H1 (cell line): Measurements from ENCODE around the gene CDK8.

ENCODE experiments used
- EP300 ChIP-seq, 2 experiments: IDR thresholded peaks; 1 replicate in 1 of 2; 2 replicates in 1 of 2; pipeline ENCODE4 v1.6.1; 2011 to 2012; ENCODE audit warnings: low read depth in 2 of 2, low read length in 2 of 2, mild to moderate bottlenecking in 2 of 2, borderline replicate concordance in 1 of 2, inconsistent platforms in 1 of 2, moderate library complexity in 1 of 2
- EZH2 ChIP-seq: fragments of 200-600 bp; sonication (generic); IDR thresholded peaks from 2 replicates; pipeline ENCODE4 v1.7.1; 2012; ENCODE audit warnings: low read depth, mild to moderate bottlenecking, moderate library complexity, low read length, inconsistent platforms; ENCODE audit not compliant: severe bottlenecking
- HDAC6 ChIP-seq: IDR thresholded peaks from one replicate; pipeline ENCODE4 v1.7.1; 2012; ENCODE audit warnings: low read depth, mild to moderate bottlenecking, inconsistent platforms, low read length, moderate library complexity
- JUND ChIP-seq: IDR thresholded peaks from 2 replicates; pipeline ENCODE4 v1.6.1; 2011; ENCODE audit warnings: mild to moderate bottlenecking, improper control_type of control experiment, low read length
- PHF8 ChIP-seq: fragments of 200-600 bp; sonication (generic); conservative IDR thresholded peaks from 2 replicates; pipeline ENCODE4 v1.7.1; 2012; ENCODE audit warnings: low read depth, mild to moderate bottlenecking, inconsistent platforms, low read length, moderate library complexity
- POLR2AphosphoS5 ChIP-seq: IDR thresholded peaks from 2 replicates; pipeline ENCODE4 v1.6.1; 2011; ENCODE audit warnings: low read depth, low read length
- RAD21 ChIP-seq, 2 experiments: IDR thresholded peaks in 1 of 2; conservative IDR thresholded peaks in 1 of 2; 2 replicates each; pipeline ENCODE4 v1.6.1; 2011; ENCODE audit warnings: low read depth in 2 of 2, low read length in 2 of 2, improper control_type of control experiment in 1 of 2, inconsistent platforms in 1 of 2, mild to moderate bottlenecking in 1 of 2, moderate library complexity in 1 of 2
- RNF2 ChIP-seq: fragments of 200-900, 300-1000 bp; sonication (generic); IDR thresholded peaks from 2 replicates; pipeline ENCODE4 v1.7.1; 2016; ENCODE audit warnings: borderline replicate concordance, low read depth, mild to moderate bottlenecking, antibody characterized with exemption, low read length; ENCODE audit not compliant: poor library complexity, severe bottlenecking; ENCODE audit errors: missing control alignments
- RXRA ChIP-seq: IDR thresholded peaks from 2 replicates; pipeline ENCODE4 v1.6.1; 2011; ENCODE audit warnings: low read depth, mild to moderate bottlenecking, low read length, moderate library complexity; ENCODE audit not compliant: insufficient read depth
- SP2 ChIP-seq: IDR thresholded peaks from 2 replicates; pipeline ENCODE4 v1.6.1; 2012; ENCODE audit warnings: mild to moderate bottlenecking, low read length, inconsistent platforms
- SRF ChIP-seq: IDR thresholded peaks from 2 replicates; pipeline ENCODE4 v1.6.1; 2011; ENCODE audit warnings: mild to moderate bottlenecking, low read depth, low read length, moderate library complexity
- TAF1 ChIP-seq: IDR thresholded peaks from 2 replicates; pipeline ENCODE4 v1.6.1; 2011; ENCODE audit warnings: mild to moderate bottlenecking, low read depth, low read length
- TBP ChIP-seq: IDR thresholded peaks from 2 replicates; pipeline ENCODE4 v1.6.1; 2011; ENCODE audit warnings: low read depth, low read length, improper control_type of control experiment
- TF ChIP-seq, protein P1 (sequence below), 3 experiments: IDR thresholded peaks; 1 replicate in 2 of 3; 2 replicates in 1 of 3; pipeline versions ENCODE4 v1.5.1 to v1.6.1; 2011; ENCODE audit warnings: low read length in 3 of 3, mild to moderate bottlenecking in 3 of 3, inconsistent platforms in 2 of 3, low read depth in 1 of 3, moderate library complexity in 1 of 3; ENCODE audit not compliant: insufficient read depth in 1 of 3; ENCODE audit errors: control extremely low read depth in 1 of 3

DNA sequence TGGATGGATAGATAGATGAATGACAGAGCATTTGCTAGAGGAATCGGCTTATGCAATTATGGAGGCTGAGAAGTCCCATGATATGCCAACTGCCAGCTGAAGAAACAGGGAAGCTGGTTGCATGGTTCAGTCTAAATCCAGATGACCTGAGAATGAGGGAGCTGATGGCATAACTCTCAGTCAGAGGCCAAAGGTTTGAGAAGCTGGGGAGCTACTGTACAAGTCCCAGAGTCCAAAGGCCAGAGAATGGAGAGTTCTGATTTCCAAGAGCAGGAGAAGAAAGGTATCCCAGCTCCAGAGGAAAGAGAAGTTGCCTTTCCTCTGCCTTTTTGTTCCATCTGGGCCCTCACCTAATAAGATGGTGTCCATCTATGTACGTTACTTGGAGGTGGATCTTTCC lies 108.3 kb downstream of the CDK8 start:
- TF ChIP-seq RXRA, result no peak
- no peak for TF ChIP-seq EZH2
- TF ChIP-seq, protein P1, sequence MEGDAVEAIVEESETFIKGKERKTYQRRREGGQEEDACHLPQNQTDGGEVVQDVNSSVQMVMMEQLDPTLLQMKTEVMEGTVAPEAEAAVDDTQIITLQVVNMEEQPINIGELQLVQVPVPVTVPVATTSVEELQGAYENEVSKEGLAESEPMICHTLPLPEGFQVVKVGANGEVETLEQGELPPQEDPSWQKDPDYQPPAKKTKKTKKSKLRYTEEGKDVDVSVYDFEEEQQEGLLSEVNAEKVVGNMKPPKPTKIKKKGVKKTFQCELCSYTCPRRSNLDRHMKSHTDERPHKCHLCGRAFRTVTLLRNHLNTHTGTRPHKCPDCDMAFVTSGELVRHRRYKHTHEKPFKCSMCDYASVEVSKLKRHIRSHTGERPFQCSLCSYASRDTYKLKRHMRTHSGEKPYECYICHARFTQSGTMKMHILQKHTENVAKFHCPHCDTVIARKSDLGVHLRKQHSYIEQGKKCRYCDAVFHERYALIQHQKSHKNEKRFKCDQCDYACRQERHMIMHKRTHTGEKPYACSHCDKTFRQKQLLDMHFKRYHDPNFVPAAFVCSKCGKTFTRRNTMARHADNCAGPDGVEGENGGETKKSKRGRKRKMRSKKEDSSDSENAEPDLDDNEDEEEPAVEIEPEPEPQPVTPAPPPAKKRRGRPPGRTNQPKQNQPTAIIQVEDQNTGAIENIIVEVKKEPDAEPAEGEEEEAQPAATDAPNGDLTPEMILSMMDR (IDR thresholded peaks at IDR 0.05; ENCODE audit: control extremely low read depth in 1 of 3, insufficient read depth in 1 of 3, low read depth in 1 of 3, low read length in 3 of 3), result no peak
- TF ChIP-seq SRF, result no peak
- no peak for TF ChIP-seq POLR2AphosphoS5
- no peak for TF ChIP-seq SP2
- no peak for TF ChIP-seq RNF2
- TF ChIP-seq EP300 (IDR thresholded peaks at IDR 0.05; ENCODE audit: borderline replicate concordance in 1 of 2, low read depth in 2 of 2, low read length in 2 of 2), result no peak
- TF ChIP-seq RAD21 (IDR thresholded peaks at IDR 0.05 in 1 of 2, conservative IDR thresholded peaks at IDR 0.05 in 1 of 2; ENCODE audit: low read depth in 2 of 2, low read length in 2 of 2), result no peak
- TF ChIP-seq HDAC6, result no peak
- TF ChIP-seq PHF8, result no peak
- no peak for TF ChIP-seq TAF1
- no peak for TF ChIP-seq TBP
- no peak for TF ChIP-seq JUND
